Stomach (tissue), 4 donors: Measurements from ENCODE around the gene LPAR3.

Source experiments
- EP300 ChIP-seq: sonication (generic); formaldehyde crosslinking; IDR thresholded peaks from one replicate; pipeline ENCODE4 v1.6.1; 2017; ENCODE audit warnings: antibody characterized with exemption
- POLR2A ChIP-seq, 4 donors: fragments of 450-650 bp; IDR thresholded peaks; one replicate each; pipeline ENCODE4 v1.6.1; 2016; ENCODE audit warnings: antibody characterized with exemption in 4 of 4, control low read depth in 2 of 4, mild to moderate bottlenecking in 1 of 4, moderate library complexity in 1 of 4
- TF ChIP-seq, protein P1 (sequence below), 7 experiments: fragments of 450-650 bp in 4 of 7; fragments of 200-600 bp in 3 of 7; sonication (generic) in 3 of 7; IDR thresholded peaks; one replicate each; pipeline ENCODE4 v1.5.1; 2016 to 2019; ENCODE audit warnings: antibody characterized with exemption in 7 of 7, control low read depth in 2 of 7, mild to moderate bottlenecking in 1 of 7

DNA sequence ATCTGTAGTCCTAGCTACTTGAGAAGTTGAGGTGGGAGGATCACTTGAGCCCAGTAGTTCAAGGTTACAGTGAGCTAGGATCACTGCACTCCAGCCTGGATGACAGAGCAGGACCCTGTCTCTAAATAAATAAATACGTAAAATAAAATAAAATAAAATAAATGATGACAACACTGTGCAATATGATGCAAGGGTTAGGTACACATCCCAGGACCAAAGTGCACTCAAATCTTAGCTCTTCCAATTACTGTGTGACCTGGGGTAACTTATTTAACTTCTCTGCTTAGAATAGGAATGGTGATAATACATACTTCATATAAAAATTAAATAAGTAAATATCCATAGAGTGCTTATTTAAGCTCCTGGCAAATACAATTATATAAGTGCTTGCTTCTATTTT is 53.5 kb downstream of the LPAR3 start:
- TF ChIP-seq, protein P1, sequence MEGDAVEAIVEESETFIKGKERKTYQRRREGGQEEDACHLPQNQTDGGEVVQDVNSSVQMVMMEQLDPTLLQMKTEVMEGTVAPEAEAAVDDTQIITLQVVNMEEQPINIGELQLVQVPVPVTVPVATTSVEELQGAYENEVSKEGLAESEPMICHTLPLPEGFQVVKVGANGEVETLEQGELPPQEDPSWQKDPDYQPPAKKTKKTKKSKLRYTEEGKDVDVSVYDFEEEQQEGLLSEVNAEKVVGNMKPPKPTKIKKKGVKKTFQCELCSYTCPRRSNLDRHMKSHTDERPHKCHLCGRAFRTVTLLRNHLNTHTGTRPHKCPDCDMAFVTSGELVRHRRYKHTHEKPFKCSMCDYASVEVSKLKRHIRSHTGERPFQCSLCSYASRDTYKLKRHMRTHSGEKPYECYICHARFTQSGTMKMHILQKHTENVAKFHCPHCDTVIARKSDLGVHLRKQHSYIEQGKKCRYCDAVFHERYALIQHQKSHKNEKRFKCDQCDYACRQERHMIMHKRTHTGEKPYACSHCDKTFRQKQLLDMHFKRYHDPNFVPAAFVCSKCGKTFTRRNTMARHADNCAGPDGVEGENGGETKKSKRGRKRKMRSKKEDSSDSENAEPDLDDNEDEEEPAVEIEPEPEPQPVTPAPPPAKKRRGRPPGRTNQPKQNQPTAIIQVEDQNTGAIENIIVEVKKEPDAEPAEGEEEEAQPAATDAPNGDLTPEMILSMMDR (IDR thresholded peaks at IDR 0.05), result no peak
- TF ChIP-seq POLR2A (IDR thresholded peaks at IDR 0.05), result no peak
- TF ChIP-seq EP300, result no peak
